GM12878 (cell line): Measurements from ENCODE around the gene C6orf89. TPM values are rescaled to one million over a fixed set of nuclear protein-coding genes. Genes with fewer than 3 reads are reported as not detected.

Experiments used
- ATAC-seq: fragments of 200-7000 bp; cut with Tn5 transposase; 3 replicates; pipeline ENCODE4 v1.9.1; 2020; ENCODE audit warnings: mild to moderate bottlenecking, moderate library complexity
- BruUV-seq: library from RNA; stranded (reverse); fragments of 400-500 nt; replicated peaks from 2 replicates; lab custom pipeline; 2021; lab: Mats Ljungman, UMichigan
- CTCF ChIA-PET: fragments of 300-600 bp; sonication (Branson Sonifier 250); formaldehyde crosslinking; extraction: SDS; loops from one replicate; lab custom pipeline; 2021; ENCODE audit warnings: inconsistent platforms; lab: Yijun Ruan, JAX
- POLR2A ChIA-PET: fragments of 350-600 bp; formaldehyde crosslinking; extraction: SDS; loops from one replicate; lab custom pipeline; 2021; ENCODE audit warnings: inconsistent platforms; lab: Charles Lee
- RAD21 ChIA-PET: fragments of 300-600 bp; sonication (Branson Sonifier 250); formaldehyde crosslinking; loops from one replicate; lab custom pipeline; 2023; ENCODE audit warnings: antibody characterized with exemption; ENCODE audit not compliant: unreplicated experiment; lab: Charles Lee
- SMC1A ChIA-PET: fragments of 300-600 bp; sonication (Branson Sonifier 250); formaldehyde crosslinking; loops from one replicate; lab custom pipeline; 2023; ENCODE audit not compliant: unreplicated experiment, uncharacterized antibody; lab: Charles Lee
- DNase-seq: peaks from one replicate; pipeline ENCODE4 v3.0.0-alpha.2; 2011; ENCODE audit warnings: low read depth, low spot score
- FAIRE-seq: peaks from 3 replicates; lab custom pipeline; 2011; peaks lifted over from hg19 to GRCh38; lab: Jason Lieb, UNC
- H2AFZ ChIP-seq: 2 replicates; pipeline ENCODE4 v1.6.0; 2011; ENCODE audit warnings: low read depth, low read length, control low read depth; ENCODE audit not compliant: control insufficient read depth
- H3K27ac ChIP-seq: 2 replicates; pipeline ENCODE4 v1.5.1; 2011; ENCODE audit warnings: control low read depth; ENCODE audit not compliant: control insufficient read depth, insufficient read depth
- H3K27me3 ChIP-seq, 2 experiments: replicated peaks in 1 of 2; 2 replicates each; pipeline versions ENCODE4 v1.6.0 to v1.6.1; 2011; ENCODE audit warnings: low read length in 1 of 2; ENCODE audit not compliant: control insufficient read depth in 2 of 2, insufficient read depth in 2 of 2
- H3K36me3 ChIP-seq, 2 experiments: 2 replicates each; pipeline ENCODE4 v1.5.1; 2011; ENCODE audit warnings: low read length in 1 of 2; ENCODE audit not compliant: control insufficient read depth in 2 of 2, insufficient read depth in 2 of 2
- H3K4me1 ChIP-seq: 2 replicates; pipeline ENCODE4 v1.6.1; 2011; ENCODE audit warnings: mild to moderate bottlenecking, low read length, moderate library complexity, mixed read lengths; ENCODE audit not compliant: control insufficient read depth, insufficient read depth
- H3K4me2 ChIP-seq: 2 replicates; pipeline ENCODE4 v1.6.0; 2011; ENCODE audit warnings: control low read depth; ENCODE audit not compliant: control insufficient read depth, insufficient read depth
- H3K4me3 ChIP-seq: fragments of 200-600 bp; sonication (generic); 2 replicates; pipeline ENCODE4 v1.5.1; 2016
- H3K79me2 ChIP-seq: 2 replicates; pipeline ENCODE4 v1.6.0; 2011; ENCODE audit warnings: low read length; ENCODE audit not compliant: control insufficient read depth, insufficient read depth
- H3K9ac ChIP-seq: 2 replicates; pipeline ENCODE4 v1.8.0; 2011; ENCODE audit warnings: low read length, control low read depth, mixed read lengths; ENCODE audit not compliant: control insufficient read depth, insufficient read depth
- H3K9me3 ChIP-seq: replicated peaks from 3 replicates; pipeline ENCODE4 v1.5.1; 2011; ENCODE audit warnings: mild to moderate bottlenecking, low read length; ENCODE audit not compliant: control insufficient read depth, insufficient read depth
- H4K20me1 ChIP-seq: 2 replicates; pipeline ENCODE4 v1.6.0; 2011; ENCODE audit not compliant: control insufficient read depth, insufficient read depth
- E2F8 ChIP-seq: fragments of 450-650 bp; IDR thresholded peaks from 2 replicates; pipeline ENCODE4 v1.6.1; 2018; ENCODE audit warnings: mild to moderate bottlenecking, low read depth, moderate library complexity; ENCODE audit not compliant: partially characterized antibody
- WGBS: methylation state at CpG from one replicate; pipeline ENCODE4 v1.1.6; 2016; ENCODE audit warnings: low lambda C conversion rate; ENCODE audit not compliant: insufficient replicate concordance, insufficient coverage; ENCODE audit errors: missing lambda C conversion rate; 5-methylcytosine and 5-hydroxymethylcytosine counted together
- in situ Hi-C: fragments of 300-500 bp; cut with MboI; formaldehyde crosslinking; loops from 9 replicates; pipeline ENCODE4 v1.14.3; 2018; ENCODE audit warnings: mixed read lengths
- intact Hi-C: fragments of 100-400 bp; cut with micrococcal nuclease; formaldehyde crosslinking; loops from one replicate; pipeline ENCODE4 v1.14.2; 2022; ENCODE audit not compliant: unreplicated experiment
- polyA plus RNA-seq, 11 experiments: library from polyadenylated mRNA; depleted of rRNA in 4 of 11; unstranded in 6 of 11; stranded (reverse) in 5 of 11; fragments of >200 nt; fragmentation: Nextera tagmentation in 4 of 11; fragmentation: Illumina TruSeq in 1 of 11; extraction: Ambion mirVana in 4 of 11; extraction: Trizol in 1 of 11; gene quantifications; 1 replicate in 1 of 11; 2 replicates in 10 of 11; pipeline versions ENCODE4 v1.2.1 to v1.2.3, GENCODE V29; 2011 to 2016; ENCODE audit warnings: inconsistent platforms in 2 of 11, missing spikeins in 2 of 11, low read depth in 1 of 11
- total RNA-seq, 4 experiments: library from RNA; depleted of rRNA in 3 of 4; stranded (reverse); fragments of >200 nt in 3 of 4; fragmentation: Illumina TruSeq in 1 of 4; extraction: Trizol in 1 of 4; gene quantifications; 2 replicates each; pipeline versions ENCODE4 v1.2.1 to v1.2.3, GENCODE V29; 2013 to 2021

Gene C6orf89
- total and polyA plus RNA-seq, 10 of the 15 experiments (the other 5 are each of a cell fraction or from before 2014, with no cell fraction given) = 10.8 to 42.7 (median 28.6) TPM

- POLR2A ChIA-PET = interaction anchor here (1.2 kb wide), 1 partner anchor 49 kb away, joined by 3 read pairs; no protein-coding TSS in a partner anchor
- Histone ChIP-seq H3K27ac (no peak overlapping the region), H3K36me3 (peaks cover 7 to 9% of the 10 kb centered on the region in 2 experiments), H3K4me3 (no peak overlapping the region), H3K9me3 (no peaks in the 10 kb centered on the region), H2AFZ (peak overlapping the region; percentile 62), H3K4me1 (peaks cover 14% of the 10 kb centered on the region), H3K9ac (no peak overlapping the region), H3K27me3 (no peaks in the 10 kb centered on the region), H4K20me1 (no peaks in the 10 kb centered on the region), H3K4me2 (peak overlapping the region; percentile 22; the same call in 1 of the 2 replicates), H3K79me2 (no peaks in the 10 kb centered on the region)
- 63% methylated on average over 11 of the region's 11 CpGs for WGBS
- RAD21 ChIA-PET = interaction anchor here (0.6 to 2.1 kb wide), 2 partner anchors 54 kb away, joined by 3 to 6 read pairs; no protein-coding TSS in a partner anchor
- CTCF ChIA-PET = interaction anchor here (2.2 kb wide), 1 partner anchor 55 kb away, joined by 6 read pairs; no protein-coding TSS in a partner anchor
- in situ Hi-C loops = no loop called here
- intact Hi-C loops = no loop called here
- ATAC-seq (peak; percentile 54), FAIRE-seq (no peak), DNase-seq (no peak)
- SMC1A ChIA-PET = interaction anchor here (1.9 kb wide), 1 partner anchor 55 kb away, joined by 8 read pairs; no protein-coding TSS in a partner anchor
- no peak for TF ChIP-seq E2F8
- no TSS peak for BruUV-seq
Measured at GRCh38 chr6:36963451-36964290, 77.9 kb downstream of the C6orf89 start.
